IPS-18a (cell line): Measurements from ENCODE around the gene NOC2L.

Experiments
- H3K27ac ChIP-seq: one replicate; pipeline ENCODE4 v1.5.1; 2013; ENCODE audit warnings: low read length
- H3K27me3 ChIP-seq: one replicate; pipeline ENCODE4 v1.6.1; 2013; ENCODE audit warnings: mild to moderate bottlenecking, low read length; ENCODE audit not compliant: control insufficient read depth, insufficient read depth
- H3K36me3 ChIP-seq: one replicate; pipeline ENCODE4 v1.6.1; 2013; ENCODE audit warnings: low read depth, low read length; ENCODE audit not compliant: control insufficient read depth
- H3K4me1 ChIP-seq: one replicate; pipeline ENCODE4 v1.6.1; 2013; ENCODE audit warnings: low read depth, low read length; ENCODE audit not compliant: control insufficient read depth
- H3K4me3 ChIP-seq: one replicate; pipeline ENCODE4 v1.5.1; 2013; ENCODE audit warnings: low read length
- H3K9ac ChIP-seq: one replicate; pipeline ENCODE4 v1.6.1; 2013; ENCODE audit warnings: mild to moderate bottlenecking, low read length, moderate library complexity
- H3K9me3 ChIP-seq: one replicate; pipeline ENCODE4 v1.6.1; 2013; ENCODE audit warnings: low read depth, low read length; ENCODE audit not compliant: control insufficient read depth

Gene NOC2L

DNA sequence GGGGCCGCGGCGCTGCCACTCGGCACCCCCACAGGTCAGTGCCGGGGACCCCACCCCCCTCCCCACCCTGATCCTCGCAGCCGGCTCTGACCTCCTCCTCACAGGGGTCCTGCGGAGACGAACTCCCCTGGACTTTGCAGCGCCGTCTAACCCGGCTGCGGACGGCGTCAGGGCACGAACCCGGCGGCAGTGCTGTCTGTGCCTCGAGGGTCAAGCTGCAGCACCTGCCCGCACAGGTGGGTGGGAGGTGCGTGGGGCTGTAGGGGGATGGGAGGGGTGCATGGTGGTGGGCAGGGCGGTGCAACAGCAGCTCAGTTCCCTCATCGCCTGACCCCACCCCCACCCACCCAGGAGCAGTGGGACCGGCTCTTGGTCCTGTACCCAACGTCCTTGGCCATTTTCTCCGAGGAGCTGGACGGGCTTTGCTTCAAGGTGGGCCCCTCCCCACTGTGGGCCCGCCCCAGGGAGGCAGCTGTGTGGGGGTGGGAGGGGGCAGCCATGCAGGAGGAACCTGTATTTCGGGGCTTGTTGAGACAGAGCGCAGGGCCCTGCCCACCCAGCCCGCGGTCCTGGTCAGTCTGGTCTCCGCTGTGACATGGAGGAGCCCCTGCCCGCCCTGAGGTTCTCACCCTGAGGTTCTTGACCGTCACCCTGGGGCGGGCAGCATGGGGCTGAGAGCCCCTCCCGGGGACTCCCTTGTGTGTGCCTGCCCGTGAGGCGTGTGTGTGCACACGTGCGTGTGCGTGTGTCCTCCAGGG, 12.1 kb upstream of the NOC2L start:
- no peaks in the 10 kb centered on the region for H3K36me3 ChIP-seq
- H3K27ac ChIP-seq: no peak overlapping the region
- H3K9me3 ChIP-seq: no peaks in the 10 kb centered on the region
- H3K9ac ChIP-seq: no peak overlapping the region
- H3K27me3 ChIP-seq: peaks cover 94% of the 10 kb centered on the region
- H3K4me3 ChIP-seq: no peak overlapping the region
- no peaks in the 10 kb centered on the region for H3K4me1 ChIP-seq

DNA sequence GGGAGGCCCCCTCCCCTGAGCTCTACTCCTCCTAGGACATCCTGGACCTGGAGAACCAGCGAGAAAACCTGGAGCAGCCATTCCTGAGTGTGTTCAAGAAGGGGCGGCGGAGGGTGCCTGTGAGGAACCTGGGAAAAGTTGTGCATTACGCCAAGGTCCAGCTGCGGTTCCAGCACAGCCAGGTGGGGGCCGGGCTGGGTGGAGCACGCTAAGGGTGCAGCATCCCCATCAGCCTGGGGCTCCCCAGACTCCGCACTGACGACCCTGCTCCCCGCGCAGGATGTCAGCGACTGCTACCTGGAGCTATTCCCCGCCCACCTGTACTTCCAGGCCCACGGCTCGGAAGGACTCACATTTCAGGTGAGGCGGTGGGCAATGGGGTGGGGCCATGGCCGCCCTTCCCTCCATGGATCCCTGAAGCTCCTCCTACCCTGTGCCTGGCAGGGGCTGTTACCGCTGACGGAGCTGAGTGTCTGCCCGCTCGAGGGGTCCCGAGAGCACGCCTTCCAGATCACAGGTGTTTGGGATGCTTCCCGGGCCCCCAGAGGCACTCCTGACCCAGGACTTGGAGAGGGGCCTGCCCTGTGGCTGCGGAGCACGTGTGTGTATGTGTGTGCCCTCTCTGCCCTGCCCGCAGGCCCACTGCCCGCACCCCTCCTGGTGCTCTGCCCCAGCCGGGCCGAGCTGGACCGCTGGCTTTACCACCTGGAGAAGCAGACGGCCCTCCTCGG, 11.4 kb upstream of the NOC2L start:
- H3K27me3 ChIP-seq: peaks cover 96% of the 10 kb centered on the region
- no peak overlapping the region for H3K4me3 ChIP-seq
- no peak overlapping the region for H3K27ac ChIP-seq
- no peaks in the 10 kb centered on the region for H3K4me1 ChIP-seq
- H3K9me3 ChIP-seq: no peaks in the 10 kb centered on the region
- H3K36me3 ChIP-seq: no peaks in the 10 kb centered on the region
- no peak overlapping the region for H3K9ac ChIP-seq

DNA sequence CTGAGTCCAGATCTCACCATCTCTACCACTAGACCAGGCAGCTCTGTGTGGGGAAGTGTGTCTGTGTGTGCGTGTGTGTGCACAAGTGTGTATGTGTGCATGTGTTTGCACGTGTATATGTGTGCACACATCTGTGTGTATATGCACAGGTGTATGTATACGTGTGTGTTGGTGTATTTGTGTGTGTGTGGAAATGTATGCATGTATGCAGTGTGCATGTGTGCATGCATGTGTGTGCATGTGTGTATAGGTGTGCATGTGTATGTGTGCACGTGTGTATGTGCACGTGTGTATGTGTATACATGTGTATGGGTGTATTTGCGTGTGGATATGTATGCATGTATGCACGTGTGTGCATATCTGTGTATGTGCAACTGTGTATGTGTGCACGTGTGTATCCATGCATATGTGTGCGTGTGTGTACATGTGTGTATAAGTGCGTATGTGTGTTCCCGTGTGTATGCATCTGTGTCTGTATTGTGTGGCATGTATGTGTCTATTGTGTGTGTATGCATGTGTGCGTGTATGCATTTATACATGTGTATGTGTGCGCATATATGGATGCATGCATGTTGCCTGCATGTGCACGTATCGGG, 10.3 kb upstream of the NOC2L start:
- peaks cover 88% of the 10 kb centered on the region for H3K27me3 ChIP-seq
- no peaks in the 10 kb centered on the region for H3K4me1 ChIP-seq
- no peak overlapping the region for H3K27ac ChIP-seq
- no peak overlapping the region for H3K4me3 ChIP-seq
- H3K9ac ChIP-seq: no peak overlapping the region
- H3K9me3 ChIP-seq: no peaks in the 10 kb centered on the region
- no peaks in the 10 kb centered on the region for H3K36me3 ChIP-seq

DNA sequence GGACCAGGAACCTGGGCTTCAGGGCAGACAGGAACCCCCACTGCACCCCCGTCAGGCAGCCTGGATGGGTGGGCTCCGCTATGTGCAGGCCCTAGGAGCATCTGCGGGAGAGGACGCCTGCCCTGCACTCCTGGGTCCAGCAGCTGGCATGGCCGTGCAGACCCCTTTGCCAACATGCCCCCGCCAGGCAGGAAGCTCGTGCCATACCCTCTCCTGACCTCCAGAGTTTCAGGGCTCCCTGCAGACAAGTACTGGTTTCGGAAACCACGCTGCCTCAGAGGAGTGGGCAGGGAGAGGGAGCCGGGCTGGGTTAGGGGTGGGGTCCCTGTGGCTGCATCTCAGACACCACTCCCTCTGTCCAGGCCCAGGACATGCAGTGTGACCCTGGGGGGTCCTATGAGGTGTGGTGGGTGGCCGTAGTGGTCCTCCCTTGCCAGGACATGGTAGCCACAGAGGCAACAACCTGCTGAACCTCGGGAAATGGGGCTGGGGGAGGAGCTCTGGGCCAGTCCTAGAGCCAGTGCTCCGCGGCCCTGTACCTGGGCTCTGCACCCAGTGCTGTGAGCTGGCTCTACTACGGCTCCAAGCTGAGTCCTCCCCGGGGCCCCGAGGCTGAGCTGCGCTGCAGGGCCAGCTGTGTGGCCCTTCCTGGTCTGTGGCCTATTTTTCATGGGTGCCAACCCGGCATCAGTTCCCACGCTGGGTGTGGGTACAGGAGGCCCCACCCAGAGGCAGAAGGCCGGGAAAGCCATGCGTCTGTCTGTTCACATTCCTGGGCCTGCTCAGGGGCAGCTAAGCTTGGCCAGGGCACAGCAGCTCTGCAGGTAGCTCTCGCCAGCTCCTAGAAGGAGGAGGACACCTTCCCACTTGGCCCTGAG, 8.6 kb upstream of the NOC2L start:
- H3K4me3 ChIP-seq: no peak overlapping the region
- H3K27me3 ChIP-seq: peaks cover 73% of the 10 kb centered on the region
- H3K36me3 ChIP-seq: no peaks in the 10 kb centered on the region
- no peaks in the 10 kb centered on the region for H3K4me1 ChIP-seq
- H3K27ac ChIP-seq: no peak overlapping the region
- no peak overlapping the region for H3K9ac ChIP-seq
- no peaks in the 10 kb centered on the region for H3K9me3 ChIP-seq

DNA sequence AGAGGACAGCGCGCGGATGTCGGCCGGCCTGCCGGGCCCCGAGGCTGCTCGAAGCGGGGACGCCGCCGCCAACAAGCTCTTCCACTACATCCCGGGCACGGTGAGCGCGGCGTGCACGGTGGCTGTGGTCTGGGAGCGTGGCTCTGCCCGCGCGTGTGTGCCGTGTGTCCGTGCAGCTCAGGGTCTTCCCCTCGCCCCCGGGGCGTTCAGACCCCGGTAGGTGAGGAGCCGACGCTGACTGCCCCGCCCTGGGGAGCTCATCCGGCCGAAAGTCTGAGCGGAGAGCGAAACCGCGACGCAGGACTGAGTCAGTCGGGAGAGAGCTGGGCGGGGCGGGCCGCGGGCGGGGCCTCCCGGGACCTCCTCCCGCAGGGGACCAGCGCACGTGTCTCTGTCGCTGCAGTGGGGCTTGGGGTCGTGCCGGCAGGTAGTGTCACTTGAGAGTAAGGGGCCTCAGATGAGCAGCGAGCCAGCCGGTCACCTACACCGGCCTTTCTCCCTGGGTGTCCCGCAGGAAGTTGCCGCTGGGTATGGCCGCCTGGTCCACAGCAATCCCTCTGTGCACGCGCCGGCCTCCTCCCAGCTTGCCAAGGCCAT, 7.7 kb upstream of the NOC2L start:
- Histone ChIP-seq H3K27me3 (peaks cover 67% of the 10 kb centered on the region), H3K36me3 (peaks cover 4% of the 10 kb centered on the region), H3K4me1 (no peaks in the 10 kb centered on the region), H3K9me3 (no peaks in the 10 kb centered on the region), H3K4me3 (peak overlapping the region; percentile 53), H3K27ac (no peak overlapping the region), H3K9ac (no peak overlapping the region)

DNA sequence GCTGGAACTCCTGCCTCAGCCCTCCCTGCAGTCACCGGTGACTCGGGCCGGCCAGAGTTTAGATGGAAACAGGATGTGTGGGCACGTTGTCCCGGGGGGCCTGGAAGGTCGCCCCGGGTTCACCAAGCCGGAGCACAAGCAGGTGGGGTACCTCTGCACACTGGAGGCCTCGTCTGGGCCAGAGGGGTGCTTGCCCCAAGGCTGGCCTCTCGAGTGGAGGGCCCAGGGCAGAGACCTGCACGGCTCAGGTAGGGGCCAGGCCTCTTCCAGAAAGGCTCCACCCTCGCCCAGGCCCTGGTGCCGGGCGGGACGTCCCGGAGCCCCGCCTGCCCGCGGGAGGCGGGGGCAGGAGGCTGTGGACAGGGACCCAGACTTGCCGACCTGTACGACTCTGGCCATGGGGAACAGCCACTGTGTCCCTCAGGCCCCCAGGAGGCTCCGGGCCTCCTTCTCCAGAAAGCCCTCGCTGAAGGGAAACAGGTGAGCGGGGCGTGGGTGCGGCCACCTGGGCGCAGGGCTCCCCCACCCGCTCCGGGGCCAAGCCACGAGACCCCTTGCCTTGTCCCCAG, 7.2 kb upstream of the NOC2L start, which contains the start of gene PLEKHN1:
PLEKHN1 (plus strand) TSS at position 348 of the 569 bp plus-strand sequence; CDS start at position 398, 50 bp downstream.
- Histone ChIP-seq H3K36me3 (peaks cover 4% of the 10 kb centered on the region), H3K4me1 (no peaks in the 10 kb centered on the region), H3K4me3 (peak within 1 kb of the TSS; percentile 53), H3K9me3 (no peaks in the 10 kb centered on the region), H3K27ac (no peak within 1 kb of the TSS), H3K27me3 (peaks cover 67% of the 10 kb centered on the region), H3K9ac (no peak within 1 kb of the TSS)

DNA sequence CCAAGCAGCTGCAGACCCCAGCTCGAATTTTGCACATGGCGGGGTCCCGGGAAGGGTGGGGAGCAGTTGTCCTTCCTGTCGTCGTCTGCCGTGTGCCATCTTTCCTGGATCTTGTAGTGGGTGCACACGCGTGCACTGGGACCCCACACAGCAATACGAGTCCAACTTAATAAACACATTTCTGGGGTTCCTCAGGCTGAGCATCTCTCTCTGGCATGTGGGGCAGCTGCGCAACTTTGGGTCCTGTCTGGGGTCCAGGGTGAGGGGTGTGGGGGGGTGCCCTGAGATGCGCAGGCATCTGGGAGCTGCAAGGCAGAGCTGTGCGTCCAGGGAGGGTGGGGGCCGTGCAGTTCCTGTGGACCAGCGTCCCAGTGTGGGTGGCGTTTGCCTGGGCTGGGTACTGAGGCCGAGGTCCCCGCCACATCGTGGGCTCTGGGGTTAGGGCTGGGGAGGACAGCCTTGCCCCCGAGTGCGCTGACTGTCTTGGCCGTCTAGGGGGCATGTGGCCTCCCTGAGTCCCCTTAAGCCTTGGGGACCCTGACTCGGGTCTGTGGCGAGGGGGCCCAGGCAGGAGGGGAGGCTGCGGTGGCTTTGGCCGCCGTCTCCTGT, 6.6 kb upstream of the NOC2L start:
- H3K27me3 ChIP-seq: peaks cover 63% of the 10 kb centered on the region
- H3K9me3 ChIP-seq: no peaks in the 10 kb centered on the region
- no peak overlapping the region for H3K9ac ChIP-seq
- peaks cover 4% of the 10 kb centered on the region for H3K36me3 ChIP-seq
- H3K4me3 ChIP-seq: no peak overlapping the region
- H3K4me1 ChIP-seq: no peaks in the 10 kb centered on the region
- no peak overlapping the region for H3K27ac ChIP-seq

DNA sequence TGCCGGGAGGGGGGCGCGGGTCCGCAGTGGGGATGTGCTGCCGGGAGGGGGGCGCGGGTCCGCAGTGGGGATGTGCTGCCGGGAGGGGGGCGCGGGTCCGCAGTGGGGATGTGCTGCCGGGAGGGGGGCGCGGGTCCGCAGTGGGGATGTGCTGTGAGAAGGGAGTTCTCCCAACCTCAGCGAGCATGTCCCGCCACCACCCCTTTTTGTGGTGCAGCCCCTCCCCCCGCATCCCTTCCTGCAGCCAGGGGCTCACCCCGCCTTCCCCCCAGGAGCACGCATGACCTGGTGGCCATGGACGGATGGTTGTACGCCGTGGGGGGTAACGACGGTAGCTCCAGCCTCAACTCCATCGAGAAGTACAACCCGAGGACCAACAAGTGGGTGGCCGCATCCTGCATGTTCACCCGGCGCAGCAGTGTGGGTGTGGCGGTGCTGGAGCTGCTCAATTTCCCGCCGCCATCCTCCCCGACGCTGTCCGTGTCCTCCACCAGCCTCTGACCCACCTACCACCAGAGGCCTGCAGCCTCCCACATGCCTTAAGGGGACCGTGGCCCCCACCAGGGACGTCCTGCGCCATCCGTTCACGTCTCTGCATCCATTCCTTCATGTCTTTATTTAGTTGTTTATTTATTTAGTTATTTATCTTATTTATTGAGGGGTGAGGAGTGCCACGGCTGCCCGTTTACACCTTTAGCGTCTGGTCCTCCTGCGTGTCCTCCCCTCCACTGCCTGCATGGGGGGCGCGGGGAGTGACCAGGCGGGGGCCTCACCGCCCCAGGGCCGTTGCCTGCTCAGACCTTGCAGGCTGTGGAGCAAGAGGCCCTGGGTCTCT, 5.9 kb upstream of the NOC2L start:
- Histone ChIP-seq H3K4me1 (no peaks in the 10 kb centered on the region), H3K4me3 (no peak overlapping the region), H3K27me3 (peaks cover 60% of the 10 kb centered on the region), H3K9ac (no peak overlapping the region), H3K36me3 (peaks cover 4% of the 10 kb centered on the region), H3K9me3 (no peaks in the 10 kb centered on the region), H3K27ac (no peak overlapping the region)

DNA sequence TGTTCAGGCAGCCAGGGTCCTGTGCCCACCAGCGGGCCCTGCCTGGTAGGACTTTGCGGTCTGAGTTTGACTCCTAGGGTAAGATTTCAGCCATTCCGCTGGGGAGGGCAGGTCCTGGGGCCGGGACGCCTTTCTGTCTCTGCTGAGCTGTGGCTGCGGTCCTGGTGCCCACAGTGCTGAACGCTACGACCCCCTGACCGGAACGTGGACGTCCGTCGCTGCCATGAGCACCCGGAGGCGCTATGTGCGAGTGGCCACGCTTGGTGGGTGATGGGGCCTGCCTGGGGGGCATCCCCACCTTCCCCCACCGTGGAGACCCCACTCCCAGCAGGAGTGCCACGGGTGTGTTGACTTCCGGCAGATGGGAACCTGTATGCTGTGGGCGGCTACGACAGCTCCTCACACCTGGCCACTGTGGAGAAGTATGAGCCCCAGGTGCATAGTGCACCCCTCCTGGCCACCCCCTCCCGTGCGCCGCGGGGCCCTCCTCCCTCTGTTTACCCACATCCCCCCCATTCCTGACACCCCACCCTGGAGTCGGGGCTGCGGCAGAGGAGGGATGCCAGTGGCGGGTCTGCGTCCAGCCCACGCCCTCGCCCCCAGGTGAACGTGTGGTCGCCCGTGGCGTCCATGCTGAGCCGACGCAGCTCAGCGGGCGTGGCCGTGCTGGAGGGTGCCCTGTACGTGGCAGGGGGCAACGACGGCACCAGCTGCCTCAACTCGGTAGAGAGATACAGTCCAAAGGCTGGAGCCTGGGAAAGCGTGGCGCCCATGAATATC, 4.9 kb upstream of the NOC2L start:
- H3K36me3 ChIP-seq: peaks cover 4% of the 10 kb centered on the region
- no peaks in the 10 kb centered on the region for H3K4me1 ChIP-seq
- H3K9me3 ChIP-seq: no peaks in the 10 kb centered on the region
- H3K27ac ChIP-seq: no peak overlapping the region
- no peak overlapping the region for H3K9ac ChIP-seq
- H3K4me3 ChIP-seq: no peak overlapping the region
- peaks cover 57% of the 10 kb centered on the region for H3K27me3 ChIP-seq
